ENCODE data around the gene POFUT1.
"Not testable (repeated sequence)": the region's sequence is repeated elsewhere in the genome, so short reads cannot be mapped to it uniquely, and the experiment has no call there.

POFUT1 gene

DNA sequence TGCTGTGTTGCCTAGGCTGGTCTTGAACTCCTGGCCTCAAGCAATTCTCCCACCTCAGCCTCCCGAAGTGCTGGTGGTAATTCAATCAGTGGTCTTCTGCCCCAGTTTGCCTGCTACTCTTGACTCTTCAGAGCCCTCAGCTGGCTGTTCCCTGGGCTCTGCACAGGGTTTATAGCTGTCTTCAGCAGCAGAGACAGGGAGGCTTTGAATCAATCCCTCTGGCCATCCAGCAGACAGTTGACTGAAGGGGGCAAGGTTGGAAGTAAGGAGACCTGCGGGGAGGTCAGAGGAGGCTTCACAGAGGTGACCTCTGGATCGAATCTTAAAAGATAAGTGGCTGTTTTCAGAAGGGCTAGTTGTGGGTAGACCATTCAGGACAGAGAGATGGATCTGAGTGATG, 43.8 kb downstream of the POFUT1 start:
- Histone ChIP-seq H3K79me2 (no peaks in the 10 kb centered on the region), H3K9ac (no peak overlapping the region), H3K4me3 (ENCODE audit: low read depth, low read length) (no peak overlapping the region), H3K9me3 (ENCODE audit: control insufficient read depth, low read length) (no peaks in the 10 kb centered on the region), H3K36me3 (ENCODE audit: control insufficient read depth, insufficient read depth, low read length) (no peaks in the 10 kb centered on the region), H3K4me2 (ENCODE audit: low read length) (no peak overlapping the region), H2AFZ (no peak overlapping the region), H3K27me3 (ENCODE audit: control insufficient read depth, insufficient read depth, low read length) (no peaks in the 10 kb centered on the region), H3K27ac (no peak overlapping the region), H3K4me1 (no peaks in the 10 kb centered on the region)
- TF ChIP-seq, protein P1, sequence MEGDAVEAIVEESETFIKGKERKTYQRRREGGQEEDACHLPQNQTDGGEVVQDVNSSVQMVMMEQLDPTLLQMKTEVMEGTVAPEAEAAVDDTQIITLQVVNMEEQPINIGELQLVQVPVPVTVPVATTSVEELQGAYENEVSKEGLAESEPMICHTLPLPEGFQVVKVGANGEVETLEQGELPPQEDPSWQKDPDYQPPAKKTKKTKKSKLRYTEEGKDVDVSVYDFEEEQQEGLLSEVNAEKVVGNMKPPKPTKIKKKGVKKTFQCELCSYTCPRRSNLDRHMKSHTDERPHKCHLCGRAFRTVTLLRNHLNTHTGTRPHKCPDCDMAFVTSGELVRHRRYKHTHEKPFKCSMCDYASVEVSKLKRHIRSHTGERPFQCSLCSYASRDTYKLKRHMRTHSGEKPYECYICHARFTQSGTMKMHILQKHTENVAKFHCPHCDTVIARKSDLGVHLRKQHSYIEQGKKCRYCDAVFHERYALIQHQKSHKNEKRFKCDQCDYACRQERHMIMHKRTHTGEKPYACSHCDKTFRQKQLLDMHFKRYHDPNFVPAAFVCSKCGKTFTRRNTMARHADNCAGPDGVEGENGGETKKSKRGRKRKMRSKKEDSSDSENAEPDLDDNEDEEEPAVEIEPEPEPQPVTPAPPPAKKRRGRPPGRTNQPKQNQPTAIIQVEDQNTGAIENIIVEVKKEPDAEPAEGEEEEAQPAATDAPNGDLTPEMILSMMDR (IDR thresholded peaks at IDR 0.05), result no peak

DNA sequence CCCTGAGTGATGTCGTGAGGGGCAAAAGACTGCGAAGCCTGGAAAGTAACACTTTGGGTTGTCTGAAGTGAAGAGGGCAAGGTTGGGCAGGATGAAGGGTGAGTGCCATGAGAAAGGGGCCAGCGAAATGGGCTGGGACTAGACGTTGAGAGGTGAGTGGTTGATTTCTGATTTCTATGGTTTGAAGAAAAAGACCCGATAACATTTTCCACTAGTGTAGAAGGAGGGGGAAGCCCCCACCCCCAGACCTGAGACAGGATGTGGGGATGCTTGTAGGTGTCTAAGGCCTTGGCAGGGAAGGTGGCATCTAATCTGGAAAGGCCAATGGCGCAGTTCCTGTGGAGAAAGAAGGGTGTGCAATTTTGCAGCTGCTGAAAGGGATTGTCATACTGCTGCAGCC, 44.5 kb downstream of the POFUT1 start:
- Histone ChIP-seq H3K27me3 (ENCODE audit: control insufficient read depth, insufficient read depth, low read length) (no peaks in the 10 kb centered on the region), H3K36me3 (ENCODE audit: control insufficient read depth, insufficient read depth, low read length) (no peaks in the 10 kb centered on the region), H3K4me3 (ENCODE audit: low read depth, low read length) (no peak overlapping the region), H3K27ac (no peak overlapping the region), H3K79me2 (no peaks in the 10 kb centered on the region), H3K4me1 (no peaks in the 10 kb centered on the region), H2AFZ (no peak overlapping the region), H3K4me2 (ENCODE audit: low read length) (no peak overlapping the region), H3K9ac (no peak overlapping the region), H3K9me3 (ENCODE audit: control insufficient read depth, low read length) (no peaks in the 10 kb centered on the region)
- TF ChIP-seq, protein P1 (IDR thresholded peaks at IDR 0.05), result no peak

DNA sequence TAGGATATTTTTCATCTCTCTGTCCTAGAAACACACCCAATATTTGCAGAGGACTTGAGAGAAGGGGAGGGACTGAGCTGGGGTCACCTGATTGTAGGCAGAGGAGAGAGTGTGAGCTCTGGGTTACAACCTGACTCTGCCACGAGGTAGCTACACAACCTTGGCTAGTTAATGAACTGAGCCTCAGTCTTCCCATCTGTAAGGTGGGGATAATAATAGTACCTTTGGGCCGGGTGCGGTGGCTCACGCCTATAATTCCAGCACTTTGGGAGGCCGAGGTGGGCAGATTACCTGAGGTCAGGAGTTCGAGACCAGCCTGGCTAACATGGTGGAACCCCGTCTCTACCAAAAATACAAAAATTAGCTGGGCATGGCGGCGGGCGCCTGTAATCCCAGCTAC, 53.3 kb downstream of the POFUT1 start:
- not testable (repeated sequence) for H3K9ac ChIP-seq; H3K36me3 ChIP-seq (ENCODE audit: control insufficient read depth, insufficient read depth, low read length); H3K79me2 ChIP-seq; H3K27me3 ChIP-seq (ENCODE audit: control insufficient read depth, insufficient read depth, low read length); H3K27ac ChIP-seq; H2AFZ ChIP-seq; H3K4me1 ChIP-seq; H3K4me3 ChIP-seq (ENCODE audit: low read depth, low read length); H3K4me2 ChIP-seq (ENCODE audit: low read length); H3K9me3 ChIP-seq (ENCODE audit: control insufficient read depth, low read length)

DNA sequence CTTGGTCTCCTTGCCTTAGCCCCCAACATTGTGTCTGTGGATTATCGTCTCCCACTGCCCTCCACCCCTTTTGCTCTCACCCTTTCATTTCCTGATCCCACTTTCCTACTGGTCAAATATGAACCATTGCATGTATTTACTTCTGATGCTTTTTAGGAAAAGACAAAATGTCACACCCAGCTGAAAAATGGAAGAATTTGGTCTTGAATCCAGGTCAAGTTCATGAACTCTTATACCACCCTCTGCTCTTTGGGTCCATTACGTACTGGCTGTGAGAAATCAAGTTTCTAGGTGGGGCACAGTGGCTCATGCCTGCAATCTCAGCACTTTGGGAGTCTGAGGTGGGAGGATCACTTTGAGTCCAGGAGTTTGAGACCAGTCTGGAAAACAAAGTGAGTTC, 54.0 kb downstream of the POFUT1 start:
- TF ChIP-seq, protein P1 (IDR thresholded peaks at IDR 0.05), result no peak
- no peaks in the 10 kb centered on the region for H3K9me3 ChIP-seq (ENCODE audit: control insufficient read depth, low read length)
- H3K79me2 ChIP-seq, result no peaks in the 10 kb centered on the region

DNA sequence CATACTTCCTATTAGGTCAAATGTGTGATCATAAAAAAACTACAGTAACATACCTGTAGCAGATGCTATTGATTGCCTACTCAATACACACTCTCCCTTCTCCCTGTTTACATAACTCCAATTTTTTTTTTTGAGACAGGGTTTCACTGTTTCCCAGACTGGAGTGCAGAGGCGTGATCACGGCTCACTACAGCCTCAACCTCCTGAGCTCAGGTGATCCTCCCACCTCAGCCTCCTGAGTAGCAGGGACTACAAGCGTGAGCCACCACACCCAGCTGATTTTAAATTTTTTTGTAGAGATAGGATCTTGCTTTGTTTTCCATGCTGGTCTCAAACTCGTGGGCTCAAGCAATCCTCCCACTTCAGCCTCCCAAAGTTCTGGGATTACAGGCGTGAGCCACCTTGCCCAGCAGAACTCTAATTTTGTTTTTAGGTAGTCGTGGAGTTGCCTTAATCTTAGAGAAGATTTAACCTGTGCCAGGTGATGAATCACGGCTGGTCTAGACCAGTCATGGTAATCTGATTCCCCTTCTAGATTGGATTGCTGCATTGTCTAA, 55.8 kb downstream of the POFUT1 start:
- Histone ChIP-seq H3K36me3 (ENCODE audit: control insufficient read depth, insufficient read depth, low read length) (no peaks in the 10 kb centered on the region), H3K4me1 (no peaks in the 10 kb centered on the region), H3K27me3 (ENCODE audit: control insufficient read depth, insufficient read depth, low read length) (no peaks in the 10 kb centered on the region), H3K4me3 (ENCODE audit: low read depth, low read length) (no peak overlapping the region), H3K4me2 (ENCODE audit: low read length) (no peak overlapping the region), H2AFZ (no peak overlapping the region), H3K27ac (no peak overlapping the region), H3K9ac (no peak overlapping the region), H3K79me2 (no peaks in the 10 kb centered on the region), H3K9me3 (ENCODE audit: control insufficient read depth, low read length) (no peaks in the 10 kb centered on the region)
- TF ChIP-seq, protein P1 (IDR thresholded peaks at IDR 0.05), result no peak

More for the DNA sequence above, 54.0 kb downstream of the POFUT1 start:
- Histone ChIP-seq H3K27me3 (ENCODE audit: control insufficient read depth, insufficient read depth, low read length) (no peaks in the 10 kb centered on the region), H3K4me3 (ENCODE audit: low read depth, low read length) (no peak overlapping the region), H3K27ac (no peak overlapping the region), H3K36me3 (ENCODE audit: control insufficient read depth, insufficient read depth, low read length) (no peaks in the 10 kb centered on the region), H3K9ac (no peak overlapping the region), H3K4me1 (no peaks in the 10 kb centered on the region), H2AFZ (no peak overlapping the region), H3K4me2 (ENCODE audit: low read length) (no peak overlapping the region)
